HK-2 (cell line): ENCODE results near the gene EN2.
A peak's percentile ranks its signal among the peaks of the same experiment; 100 is the strongest.

Experiments used
- DNase-seq: peaks from one replicate; pipeline ENCODE4 v3.0.0-alpha.2; 2018; ENCODE audit not compliant: unreplicated experiment

The EN2 gene

GRCh38 chr7:155450970-155451801 lies 6.7 kb upstream of the EN2 start:
- no peak for DNase-seq

GRCh38 chr7:155451840-155452239 lies 6.1 kb upstream of the EN2 start:
- no peak for DNase-seq

- no peak for DNase-seq
Observed at GRCh38 chr7:155452505-155453295, 5.2 kb upstream of the EN2 start.

GRCh38 chr7:155453296-155454182 lies 4.4 kb upstream of the EN2 start:
- no peak for DNase-seq

GRCh38 chr7:155454183-155455112 lies 3.5 kb upstream of the EN2 start:
- DNase-seq: no peak

GRCh38 chr7:155455132-155455693 lies 2.7 kb upstream of the EN2 start:
- DNase-seq: no peak

GRCh38 chr7:155455776-155456737 lies 1.9 kb upstream of the EN2 start:
- DNase-seq: no peak

GRCh38 chr7:155456738-155457543 lies 988 bp upstream of the EN2 start:
- peak; percentile 70 for DNase-seq

- DNase-seq: peak; percentile 46
Observed at GRCh38 chr7:155457544-155458110, 302 bp upstream of the EN2 start.

- DNase-seq: peak; percentile 16
Observed at GRCh38 chr7:155458878-155459699, 1.2 kb downstream of the EN2 start.

GRCh38 chr7:155459700-155460461 lies 2.0 kb downstream of the EN2 start:
- DNase-seq: no peak

- no peak for DNase-seq
Observed at GRCh38 chr7:155460926-155461613, 3.1 kb downstream of the EN2 start.

GRCh38 chr7:155461631-155462030 lies 3.7 kb downstream of the EN2 start:
- DNase-seq: no peak

- no peak for DNase-seq
Observed at GRCh38 chr7:155462163-155462735, 4.3 kb downstream of the EN2 start.

- no peak for DNase-seq
Observed at GRCh38 chr7:155463114-155463811, 5.3 kb downstream of the EN2 start.
